Naive thymus-derived CD8-positive, alpha-beta T cell (primary cell): ENCODE measurements around the gene ATP13A1. TPM values are rescaled to one million over a fixed set of nuclear protein-coding genes. Genes with fewer than 3 reads are reported as not detected.
"Not testable (repeated sequence)": the region's sequence is repeated elsewhere in the genome, so short reads cannot be mapped to it uniquely, and the experiment has no call there.

Experiments
- ATAC-seq, 2 donors: fragments of 150-1000 bp; cut with Tn5 transposase in 1 of 2; sonication (Bioruptor Pico), chemical (Tn5 transposase) in 1 of 2; 1 replicate in 1 of 2; 2 replicates in 1 of 2; pipeline ENCODE4 v1.10.0; 2021; ENCODE audit warnings: mild to moderate bottlenecking in 2 of 2, moderate library complexity in 2 of 2
- POLR2A ChIA-PET: fragments of 350-600 bp; sonication (Branson Sonifier 250); formaldehyde crosslinking; loops from one replicate; lab custom pipeline; 2021; ENCODE audit warnings: antibody characterized with exemption; lab: Charles Lee
- DNase-seq, 10 donors: peaks; one replicate each; pipeline versions ENCODE4 v3.0.0 to v3.0.0-alpha.2; 2020 to 2022
- H3K27ac Mint-ChIP-seq, 10 donors: one replicate each; pipeline ENCODE4 v1.8.0; 2020 to 2022; ENCODE audit warnings: mild to moderate bottlenecking in 10 of 10, mixed read lengths in 10 of 10, moderate library complexity in 4 of 10, inconsistent platforms in 1 of 10
- H3K27me3 Mint-ChIP-seq, 5 donors: one replicate each; pipeline ENCODE4 v1.8.0; 2021 to 2022; ENCODE audit warnings: mixed read lengths in 5 of 5
- H3K36me3 Mint-ChIP-seq, 3 donors: one replicate each; pipeline ENCODE4 v1.8.0; 2020 to 2022; ENCODE audit warnings: mixed read lengths in 3 of 3, mild to moderate bottlenecking in 2 of 3, inconsistent platforms in 1 of 3
- H3K4me1 Mint-ChIP-seq, 4 donors: one replicate each; pipeline ENCODE4 v1.8.0; 2021 to 2022; ENCODE audit warnings: mixed read lengths in 4 of 4
- H3K4me3 Mint-ChIP-seq, 10 donors: one replicate each; pipeline ENCODE4 v1.8.0; 2020 to 2022; ENCODE audit warnings: mild to moderate bottlenecking in 10 of 10, mixed read lengths in 10 of 10, moderate library complexity in 6 of 10, inconsistent platforms in 1 of 10
- H3K9me3 Mint-ChIP-seq, 9 donors: one replicate each; pipeline ENCODE4 v1.8.0; 2020 to 2022; ENCODE audit warnings: mixed read lengths in 9 of 9, mild to moderate bottlenecking in 3 of 9, inconsistent platforms in 1 of 9, moderate library complexity in 1 of 9
- polyA plus RNA-seq, 3 donors: library from polyadenylated mRNA; unstranded; fragments of 300-500 nt; fragmentation: Illumina TruSeq; gene quantifications; one replicate each; pipeline ENCODE4 v1.2.3, GENCODE V29; 2021
- total RNA-seq, 8 experiments: library from RNA in 2 of 8; stranded (reverse) in 2 of 8; gene quantifications; one replicate each; pipeline ENCODE4 v1.2.3 and lab custom pipeline; 2021 to 2026

ATP13A1 gene
- total and polyA plus RNA-seq, 5 experiments from 2014 or later, result 15.3 to 158 (median 46.7) TPM

- H3K4me1 Mint-ChIP-seq, result peaks cover 0 to 3% (median under 1%) of the 10 kb centered on the region in 4 donors
- peaks cover 0 to 67% (median 21%) of the 10 kb centered on the region in 9 donors for H3K9me3 Mint-ChIP-seq
- H3K36me3 Mint-ChIP-seq, result peaks cover 24 to 54% (median 33%) of the 10 kb centered on the region in 3 donors
- ATAC-seq (peak in 1 of 2 donors; percentile 37), DNase-seq (no peak)
- peak overlapping the region in 1 of 10 donors; percentile 1 for H3K4me3 Mint-ChIP-seq
- H3K27ac Mint-ChIP-seq, result peak overlapping the region in 3 of 10 donors; percentile 17 to 75 (median 19)
- H3K27me3 Mint-ChIP-seq, result no peaks in the 10 kb centered on the region
- POLR2A ChIA-PET, result interaction anchor here (0.6 to 4.5 kb wide), 11 partner anchors 11 to 179 kb away, joined by 3 to 60 read pairs (median 3); partner anchors contain the start of genes ZNF101, ZNF14, ZNF253 and ZNF506
Measured at GRCh38 chr19:19686580-19686979, 23.1 kb upstream of the ATP13A1 start.

- DNase-seq, H3K4me1 Mint-ChIP-seq, H3K4me3 Mint-ChIP-seq, ATAC-seq, H3K27me3 Mint-ChIP-seq: not testable (repeated sequence)
- Mint-ChIP-seq H3K36me3 (peaks cover 29 to 59% (median 36%) of the 10 kb centered on the region in 3 donors), H3K9me3 (peaks cover 0 to 67% (median 22%) of the 10 kb centered on the region in 9 donors), H3K27ac (peak overlapping the region in 1 of 10 donors; percentile 17)
- POLR2A ChIA-PET, result interaction anchor here (0.8 to 4.5 kb wide), 10 partner anchors 11 to 179 kb away, joined by 3 to 60 read pairs (median 4); partner anchors contain the start of genes ATP13A1, ZNF101, ZNF14 and ZNF253
Measured at GRCh38 chr19:19686119-19686518, 22.6 kb upstream of the ATP13A1 start.

- no peak for ATAC-seq
- Mint-ChIP-seq H3K9me3 (peaks cover 0 to 95% (median 40%) of the 10 kb centered on the region in 9 donors), H3K4me1 (peaks cover 3 to 19% (median 13%) of the 10 kb centered on the region in 4 donors), H3K27me3 (no peaks in the 10 kb centered on the region), H3K4me3 (peak overlapping the region in 2 of 10 donors; percentile 50 to 54), H3K27ac (peak overlapping the region in 3 of 10 donors; percentile 40 to 48 (median 46)), H3K36me3 (peaks cover 62 to 91% (median 86%) of the 10 kb centered on the region in 3 donors)
- POLR2A ChIA-PET, result interaction anchor here (0.6 to 2.7 kb wide), 5 partner anchors 11 to 362 kb away, joined by 3 to 35 read pairs (median 3); partner anchors contain the start of genes LPAR2 and ZNF101
- DNase-seq, result peak in 1 of 10 donors; percentile 18
Measured at GRCh38 chr19:19679176-19680073, 15.9 kb upstream of the ATP13A1 start.

GRCh38 chr19:19677579-19677978, 14.1 kb upstream of the ATP13A1 start:
- Mint-ChIP-seq H3K36me3 (peaks cover 50 to 89% (median 88%) of the 10 kb centered on the region in 3 donors), H3K9me3 (peaks cover 0 to 96% (median 29%) of the 10 kb centered on the region in 9 donors), H3K4me3 (peak overlapping the region in 8 of 10 donors; percentile 7 to 63 (median 40)), H3K4me1 (peaks cover 5 to 28% (median 18%) of the 10 kb centered on the region in 4 donors), H3K27me3 (no peaks in the 10 kb centered on the region), H3K27ac (peak overlapping the region in 4 of 10 donors; percentile 3 to 74 (median 56))
- DNase-seq (peak in 1 of 10 donors; percentile 44), ATAC-seq (no peak)
- POLR2A ChIA-PET, result interaction anchor here (0.9 to 2.7 kb wide), 3 partner anchors 9 to 10 kb away, joined by 3 to 35 read pairs (median 5); partner anchors contain the start of gene ZNF101

GRCh38 chr19:19674315-19674714, 10.8 kb upstream of the ATP13A1 start:
- Mint-ChIP-seq H3K27me3 (no peaks in the 10 kb centered on the region), H3K36me3 (peaks cover 35 to 95% (median 90%) of the 10 kb centered on the region in 3 donors), H3K27ac (peak overlapping the region in 4 of 10 donors; percentile 15 to 72 (median 54)), H3K4me1 (peaks cover 7 to 54% (median 34%) of the 10 kb centered on the region in 4 donors), H3K9me3 (peaks cover 0 to 93% (median 19%) of the 10 kb centered on the region in 9 donors), H3K4me3 (peak overlapping the region in 8 of 10 donors; percentile 19 to 74 (median 62))
- ATAC-seq (no peak), DNase-seq (peak in 1 of 10 donors; percentile 19)
- POLR2A ChIA-PET, result interaction anchor here (0.6 to 1.3 kb wide), 5 partner anchors 10 to 59 kb away, joined by 3 to 5 read pairs (median 3); partner anchors contain the start of gene ZNF14

GRCh38 chr19:19672816-19673215, 9.3 kb upstream of the ATP13A1 start:
- Mint-ChIP-seq H3K27me3 (peaks cover 0 to 3% (median 0%) of the 10 kb centered on the region in 5 donors), H3K4me3 (peak overlapping the region in 6 of 10 donors; percentile 15 to 82 (median 37)), H3K4me1 (peaks cover 11 to 59% (median 41%) of the 10 kb centered on the region in 4 donors), H3K36me3 (peaks cover 24 to 82% (median 78%) of the 10 kb centered on the region in 3 donors), H3K9me3 (peaks cover 0 to 85% (median 13%) of the 10 kb centered on the region in 9 donors), H3K27ac (peak overlapping the region in 2 of 10 donors; percentile 19 to 40)
- no peak for ATAC-seq
- POLR2A ChIA-PET, result interaction anchor here (0.6 to 12.8 kb wide), 10 partner anchors 9 to 1116 kb away, joined by 3 to 289 read pairs (median 5); partner anchors contain the start of genes ZNF14 and ZNF93
- no peak for DNase-seq

GRCh38 chr19:19670070-19670551, 6.6 kb upstream of the ATP13A1 start:
- peaks cover 0 to 68% (median 2%) of the 10 kb centered on the region in 9 donors for H3K9me3 Mint-ChIP-seq
- H3K27ac Mint-ChIP-seq, result peak overlapping the region; percentile 93 to 100 (median 96)
- peaks cover 6 to 55% (median 51%) of the 10 kb centered on the region in 3 donors for H3K36me3 Mint-ChIP-seq
- peaks cover 0 to 3% (median 0%) of the 10 kb centered on the region in 5 donors for H3K27me3 Mint-ChIP-seq
- no peak for ATAC-seq
- peak overlapping the region; percentile 82 to 95 (median 90) for H3K4me3 Mint-ChIP-seq
- peaks cover 8 to 55% (median 37%) of the 10 kb centered on the region in 4 donors for H3K4me1 Mint-ChIP-seq
- DNase-seq, result no peak
- POLR2A ChIA-PET, result interaction anchor here (0.6 to 12.8 kb wide), 24 partner anchors 8 to 407 kb away, joined by 3 to 289 read pairs (median 18); partner anchors contain the start of genes GATAD2A, GMIP, LPAR2 and NDUFA13

- Mint-ChIP-seq H3K4me1 (peaks cover 6 to 54% (median 35%) of the 10 kb centered on the region in 4 donors), H3K36me3 (peaks cover 0 to 41% (median 41%) of the 10 kb centered on the region in 3 donors), H3K9me3 (peaks cover 0 to 58% (median 0%) of the 10 kb centered on the region in 9 donors), H3K27me3 (peaks cover 0 to 3% (median 0%) of the 10 kb centered on the region in 5 donors), H3K4me3 (peak within 1 kb of the TSS; percentile 82 to 95 (median 90)), H3K27ac (peak within 1 kb of the TSS; percentile 93 to 100 (median 97))
- POLR2A ChIA-PET, result interaction anchor here (0.5 to 12.8 kb wide), 58 partner anchors 9 to 1877 kb away, joined by 3 to 289 read pairs (median 5); partner anchors contain the start of genes GATAD2A, GMIP, JUND and LPAR2
- ATAC-seq, result peak; percentile 68 to 75
- peak; percentile 88 to 99 (median 95) for DNase-seq
Measured at GRCh38 chr19:19668230-19669012, 4.9 kb upstream of the ATP13A1 start, which contains the start of gene ZNF101. ZNF101 (plus strand) TSS chr19:19668839; CDS start chr19:19668964, 125 bp downstream.

- Mint-ChIP-seq H3K9me3 (peaks cover 0 to 33% (median 0%) of the 10 kb centered on the region in 9 donors), H3K4me3 (peak overlapping the region in 4 of 10 donors; percentile 18 to 41 (median 26)), H3K36me3 (peaks cover 0 to 20% (median 16%) of the 10 kb centered on the region in 3 donors), H3K27ac (peak overlapping the region in 6 of 10 donors; percentile 11 to 56 (median 32)), H3K4me1 (peaks cover 21 to 60% (median 45%) of the 10 kb centered on the region in 4 donors)
- not testable (repeated sequence) for H3K27me3 Mint-ChIP-seq, DNase-seq, ATAC-seq
- POLR2A ChIA-PET, result interaction anchor here (0.6 to 12.8 kb wide), 11 partner anchors 11 to 156 kb away, joined by 3 to 289 read pairs (median 5); partner anchors contain the start of genes LPAR2, ZNF14 and ZNF506
Measured at GRCh38 chr19:19665420-19665948, 2.0 kb upstream of the ATP13A1 start.

GRCh38 chr19:19662871-19663255, 613 bp downstream of the ATP13A1 start:
- H3K36me3 Mint-ChIP-seq, result peaks cover 0 to 26% (median 9%) of the 10 kb centered on the region in 3 donors
- H3K27ac Mint-ChIP-seq, result peak overlapping the region; percentile 88 to 96 (median 93)
- peaks cover 23 to 49% (median 34%) of the 10 kb centered on the region in 4 donors for H3K4me1 Mint-ChIP-seq
- no peaks in the 10 kb centered on the region for H3K27me3 Mint-ChIP-seq
- POLR2A ChIA-PET, result interaction anchor here (0.6 to 12.8 kb wide), 22 partner anchors 8 to 238 kb away, joined by 3 to 289 read pairs (median 6); partner anchors contain the start of genes GMIP, LPAR2, ZNF14 and ZNF253
- peak overlapping the region; percentile 79 to 94 (median 91) for H3K4me3 Mint-ChIP-seq
- H3K9me3 Mint-ChIP-seq, result peaks cover 0 to 12% (median 0%) of the 10 kb centered on the region in 9 donors
- ATAC-seq (peak in 1 of 2 donors; percentile 0), DNase-seq (no peak)
